ENCODE results near the gene PTPRO.

Gene PTPRO

GRCh38 chr12:15575671-15576541 is 253.6 kb downstream of the PTPRO start:
- H3K4me3 Mint-ChIP-seq = no peak overlapping the region
- H3K9me3 Mint-ChIP-seq = no peaks in the 10 kb centered on the region
- H3K4me1 Mint-ChIP-seq = peaks cover 12% of the 10 kb centered on the region
- ATAC-seq = no peak
- H3K27me3 Mint-ChIP-seq = no peaks in the 10 kb centered on the region
- H3K36me3 Mint-ChIP-seq = peaks cover 31% of the 10 kb centered on the region
- H3K27ac Mint-ChIP-seq = peak overlapping the region; percentile 32

GRCh38 chr12:15580431-15580830 is 258.1 kb downstream of the PTPRO start:
- no peak overlapping the region for H3K4me3 Mint-ChIP-seq
- H3K27me3 Mint-ChIP-seq = no peaks in the 10 kb centered on the region

GRCh38 chr12:15581006-15581405 is 258.7 kb downstream of the PTPRO start:
- H3K4me3 Mint-ChIP-seq = no peak overlapping the region
- ATAC-seq = no peak
- no peaks in the 10 kb centered on the region for H3K27me3 Mint-ChIP-seq
- peaks cover 31% of the 10 kb centered on the region for H3K36me3 Mint-ChIP-seq
- no peak overlapping the region for H3K27ac Mint-ChIP-seq
- H3K9me3 Mint-ChIP-seq = no peaks in the 10 kb centered on the region
- peaks cover under 1% of the 10 kb centered on the region for H3K4me1 Mint-ChIP-seq

More at GRCh38 chr12:15580431-15580830, 258.1 kb downstream of the PTPRO start:
- H3K9me3 Mint-ChIP-seq = no peaks in the 10 kb centered on the region
- ATAC-seq = no peak
- peaks cover 37% of the 10 kb centered on the region for H3K36me3 Mint-ChIP-seq
- H3K27ac Mint-ChIP-seq = no peak overlapping the region
- H3K4me1 Mint-ChIP-seq = peaks cover 6% of the 10 kb centered on the region

GRCh38 chr12:15583804-15584203 is 261.5 kb downstream of the PTPRO start:
- no peak overlapping the region for H3K27ac Mint-ChIP-seq
- H3K36me3 Mint-ChIP-seq = peaks cover 36% of the 10 kb centered on the region

GRCh38 chr12:15584366-15585041 is 262.2 kb downstream of the PTPRO start:
- Mint-ChIP-seq H3K4me1 (no peaks in the 10 kb centered on the region), H3K9me3 (no peaks in the 10 kb centered on the region), H3K36me3 (peaks cover 31% of the 10 kb centered on the region), H3K27ac (no peak overlapping the region), H3K27me3 (no peaks in the 10 kb centered on the region), H3K4me3 (no peak overlapping the region)
- ATAC-seq = no peak

More at GRCh38 chr12:15583804-15584203, 261.5 kb downstream of the PTPRO start:
- H3K27me3 Mint-ChIP-seq = no peaks in the 10 kb centered on the region
- no peaks in the 10 kb centered on the region for H3K4me1 Mint-ChIP-seq
- H3K9me3 Mint-ChIP-seq = no peaks in the 10 kb centered on the region
- H3K4me3 Mint-ChIP-seq = no peak overlapping the region
- ATAC-seq = no peak

GRCh38 chr12:15589328-15590032 is 267.2 kb downstream of the PTPRO start:
- Mint-ChIP-seq H3K4me3 (no peak overlapping the region), H3K4me1 (peaks cover 9% of the 10 kb centered on the region), H3K9me3 (no peaks in the 10 kb centered on the region), H3K27me3 (no peaks in the 10 kb centered on the region), H3K27ac (peak overlapping the region; percentile 76), H3K36me3 (peaks cover 29% of the 10 kb centered on the region)
- ATAC-seq = no peak

GRCh38 chr12:15590180-15590826 is 268.0 kb downstream of the PTPRO start:
- no peaks in the 10 kb centered on the region for H3K9me3 Mint-ChIP-seq
- no peaks in the 10 kb centered on the region for H3K27me3 Mint-ChIP-seq
- peak overlapping the region; percentile 76 for H3K27ac Mint-ChIP-seq
- H3K4me1 Mint-ChIP-seq = peaks cover 9% of the 10 kb centered on the region
- peak overlapping the region; percentile 75 for H3K4me3 Mint-ChIP-seq
- peaks cover 29% of the 10 kb centered on the region for H3K36me3 Mint-ChIP-seq
- ATAC-seq = peak; percentile 83

GRCh38 chr12:15591811-15592210 is 269.5 kb downstream of the PTPRO start:
- Mint-ChIP-seq H3K4me1 (peaks cover 9% of the 10 kb centered on the region), H3K27ac (no peak overlapping the region), H3K36me3 (peaks cover 41% of the 10 kb centered on the region), H3K9me3 (no peaks in the 10 kb centered on the region), H3K27me3 (no peaks in the 10 kb centered on the region), H3K4me3 (no peak overlapping the region)
- ATAC-seq = no peak

- Mint-ChIP-seq H3K9me3 (no peaks in the 10 kb centered on the region), H3K27ac (no peak overlapping the region), H3K4me1 (peaks cover 15% of the 10 kb centered on the region), H3K27me3 (no peaks in the 10 kb centered on the region), H3K4me3 (no peak overlapping the region), H3K36me3 (peaks cover 32% of the 10 kb centered on the region)
- ATAC-seq = no peak
Observed at GRCh38 chr12:15592934-15593333, 270.6 kb downstream of the PTPRO start.

- H3K4me1 Mint-ChIP-seq = peaks cover 6% of the 10 kb centered on the region
- H3K4me3 Mint-ChIP-seq = no peak overlapping the region
- H3K27ac Mint-ChIP-seq = no peak overlapping the region
- no peak for ATAC-seq
- no peaks in the 10 kb centered on the region for H3K27me3 Mint-ChIP-seq
- no peaks in the 10 kb centered on the region for H3K9me3 Mint-ChIP-seq
- peaks cover 24% of the 10 kb centered on the region for H3K36me3 Mint-ChIP-seq
Observed at GRCh38 chr12:15596174-15596573, 273.9 kb downstream of the PTPRO start.

GRCh38 chr12:15597125-15597830 is 275.0 kb downstream of the PTPRO start:
- Mint-ChIP-seq H3K4me3 (no peak overlapping the region), H3K36me3 (peaks cover 20% of the 10 kb centered on the region), H3K4me1 (peaks cover 6% of the 10 kb centered on the region), H3K9me3 (no peaks in the 10 kb centered on the region), H3K27ac (peak overlapping the region; percentile 50), H3K27me3 (no peaks in the 10 kb centered on the region)
- no peak for ATAC-seq

- Mint-ChIP-seq H3K4me3 (no peak overlapping the region), H3K9me3 (no peaks in the 10 kb centered on the region), H3K4me1 (peaks cover 6% of the 10 kb centered on the region), H3K36me3 (peaks cover 13% of the 10 kb centered on the region), H3K27ac (no peak overlapping the region), H3K27me3 (peaks cover 8% of the 10 kb centered on the region)
- ATAC-seq = no peak
Observed at GRCh38 chr12:15599266-15600037, 277.1 kb downstream of the PTPRO start.

- Mint-ChIP-seq H3K9me3 (no peaks in the 10 kb centered on the region), H3K36me3 (peaks cover 11% of the 10 kb centered on the region), H3K27ac (no peak overlapping the region), H3K27me3 (peaks cover 8% of the 10 kb centered on the region), H3K4me3 (no peak overlapping the region), H3K4me1 (peaks cover 6% of the 10 kb centered on the region)
- no peak for ATAC-seq
Observed at GRCh38 chr12:15600223-15600935, 278.1 kb downstream of the PTPRO start.

Data from stimulated activated memory B cell treated with anti-CD40 and anti-IgM and Interleukin-4, amounts not matched to agents 10 μg/mL and 1 μg/mL and 100 μg/mL, for 72 hours (primary cell).